AG04450 (cell line): ENCODE measurements around the gene RAB21. TPM values are rescaled to one million over a fixed set of nuclear protein-coding genes. Genes with fewer than 3 reads are reported as not detected.

Experiments used
- CTCF ChIA-PET: fragments of 300-600, 350-600 bp; formaldehyde crosslinking; extraction: SDS; loops from one replicate; lab custom pipeline; 2022; ENCODE audit warnings: antibody characterized with exemption, inconsistent platforms; lab: Charles Lee
- POLR2A ChIA-PET: fragments of 350-600 bp; formaldehyde crosslinking; extraction: SDS; loops from one replicate; lab custom pipeline; 2021; ENCODE audit warnings: antibody characterized with exemption, inconsistent platforms; lab: Yijun Ruan, JAX
- DNase-seq: peaks from one replicate; pipeline ENCODE4 v3.0.0-alpha.2; 2011; ENCODE audit warnings: low read depth, low spot score
- H3K27ac ChIP-seq: one replicate; pipeline ENCODE4 v1.5.1; 2012; ENCODE audit warnings: low read depth, low read length, control low read depth
- H3K27me3 ChIP-seq: one replicate; pipeline ENCODE4 v1.6.0; 2012; ENCODE audit warnings: low read length; ENCODE audit not compliant: control insufficient read depth, insufficient read depth
- H3K4me3 ChIP-seq: 2 replicates; pipeline ENCODE4 v1.5.1; 2011; ENCODE audit warnings: mild to moderate bottlenecking, low read depth, low read length, control low read depth
- H3K9me3 ChIP-seq: 2 replicates; pipeline ENCODE4 v1.5.1; 2012; ENCODE audit warnings: low read length; ENCODE audit not compliant: control insufficient read depth, insufficient read depth
- CTCF ChIP-seq: IDR thresholded peaks from 2 replicates; pipeline ENCODE4 v1.5.1; 2011; ENCODE audit warnings: low read depth, low read length, control low read depth, inconsistent platforms
- polyA plus RNA-seq: library from polyadenylated mRNA; depleted of rRNA; stranded (reverse); fragments of >200 nt; gene quantifications from 2 replicates; pipeline ENCODE4 v1.2.3, GENCODE V29; 2011

The RAB21 gene
- polyA plus RNA-seq, 1 experiment: 18.6 TPM

- CTCF ChIA-PET: interaction anchor here (0.6 kb wide), 1 partner anchor 7 kb away, joined by 3 read pairs; no protein-coding TSS in a partner anchor
- H3K9me3 ChIP-seq: no peaks in the 10 kb centered on the region
- no peak overlapping the region for H3K4me3 ChIP-seq
- no peak overlapping the region for H3K27ac ChIP-seq
- no peaks in the 10 kb centered on the region for H3K27me3 ChIP-seq
- no peak for DNase-seq
- no peak for TF ChIP-seq CTCF
- POLR2A ChIA-PET: no interaction called here
Observed at GRCh38 chr12:71742998-71743397, 11.7 kb upstream of the RAB21 start.

GRCh38 chr12:71744522-71745300 is 10.0 kb upstream of the RAB21 start:
- Histone ChIP-seq H3K9me3 (no peaks in the 10 kb centered on the region), H3K4me3 (no peak overlapping the region), H3K27me3 (peaks cover 7% of the 10 kb centered on the region), H3K27ac (no peak overlapping the region)
- TF ChIP-seq CTCF: no peak
- CTCF ChIA-PET: interaction anchor here (0.5 to 7.3 kb wide), 6 partner anchors 8 to 329 kb away, joined by 3 to 144 read pairs (median 17); partner anchors contain the start of genes THAP2 and ZFC3H1
- POLR2A ChIA-PET: interaction anchor here (1.1 kb wide), 1 partner anchor 59 kb away, joined by 3 read pairs; the partner anchor contains the start of gene TMEM19
- no peak for DNase-seq

GRCh38 chr12:71746974-71747611 is 7.6 kb upstream of the RAB21 start:
- H3K9me3 ChIP-seq: no peaks in the 10 kb centered on the region
- no peak overlapping the region for H3K27ac ChIP-seq
- ChIA-PET POLR2A (interaction anchor here (0.6 to 2.3 kb wide), 4 partner anchors 61 to 117 kb away, joined by 3 to 15 read pairs (median 8); partner anchors contain the start of genes THAP2, TMEM19 and ZFC3H1), CTCF (interaction anchor here (0.5 to 7.3 kb wide), 60 partner anchors 10 to 365 kb away, joined by 3 to 144 read pairs (median 5); partner anchors contain the start of genes THAP2, TMEM19 and ZFC3H1)
- H3K27me3 ChIP-seq: peaks cover 18% of the 10 kb centered on the region
- DNase-seq: peak; percentile 42
- peak; percentile 76 for TF ChIP-seq CTCF
- H3K4me3 ChIP-seq: no peak overlapping the region

GRCh38 chr12:71748081-71748850 is 6.4 kb upstream of the RAB21 start:
- no peak for DNase-seq
- Histone ChIP-seq H3K4me3 (no peak overlapping the region), H3K9me3 (no peaks in the 10 kb centered on the region), H3K27ac (no peak overlapping the region), H3K27me3 (peaks cover 18% of the 10 kb centered on the region)
- no peak for TF ChIP-seq CTCF
- POLR2A ChIA-PET: interaction anchor here (1.5 to 2.3 kb wide), 2 partner anchors 62 to 85 kb away, joined by 12 to 15 read pairs; partner anchors contain the start of genes THAP2, TMEM19 and ZFC3H1
- CTCF ChIA-PET: interaction anchor here (0.7 to 7.3 kb wide), 26 partner anchors 9 to 356 kb away, joined by 3 to 144 read pairs (median 8); partner anchors contain the start of genes THAP2, TMEM19 and ZFC3H1
